GM21528 (cell line): Measurements from ENCODE around the gene INTS3.
A peak's percentile ranks its signal among the peaks of the same experiment; 100 is the strongest.
"Not testable (repeated sequence)": the region's sequence is repeated elsewhere in the genome, so short reads cannot be mapped to it uniquely, and the experiment has no call there.

Experiments used
- ATAC-seq: cut with Tn5 transposase; IDR thresholded peaks from one replicate; pipeline ENCODE4 v1.9.1; 2021; ENCODE audit warnings: mild to moderate bottlenecking, moderate library complexity; ENCODE audit not compliant: unreplicated experiment, low FRiP score

The INTS3 gene

GRCh38 chr1:153775458-153776327, 47.8 kb downstream of the INTS3 start:
- ATAC-seq = peak; percentile 55

- ATAC-seq = no peak
Observed at GRCh38 chr1:153776352-153776751, 48.5 kb downstream of the INTS3 start.

- no peak for ATAC-seq
Observed at GRCh38 chr1:153776845-153777370, 49.1 kb downstream of the INTS3 start.

- no peak for ATAC-seq
Observed at GRCh38 chr1:153777648-153778047, 49.8 kb downstream of the INTS3 start.

- no peak for ATAC-seq
Observed at GRCh38 chr1:153778051-153778823, 50.4 kb downstream of the INTS3 start.

GRCh38 chr1:153778824-153779519, 51.1 kb downstream of the INTS3 start:
- no peak for ATAC-seq

GRCh38 chr1:153779781-153780541, 52.1 kb downstream of the INTS3 start:
- no peak for ATAC-seq

GRCh38 chr1:153780551-153780950, 52.7 kb downstream of the INTS3 start:
- no peak for ATAC-seq

GRCh38 chr1:153782648-153783047, 54.8 kb downstream of the INTS3 start:
- not testable (repeated sequence) for ATAC-seq

- peak; percentile 77 for ATAC-seq
Observed at GRCh38 chr1:153783233-153784190, 55.7 kb downstream of the INTS3 start.

GRCh38 chr1:153786038-153786790, 58.4 kb downstream of the INTS3 start:
- no peak for ATAC-seq

GRCh38 chr1:153789478-153790034, 61.7 kb downstream of the INTS3 start:
- no peak for ATAC-seq

GRCh38 chr1:153790313-153790965, 62.6 kb downstream of the INTS3 start:
- no peak for ATAC-seq

- ATAC-seq = peak; percentile 80
Observed at GRCh38 chr1:153790966-153791647, 63.3 kb downstream of the INTS3 start.

- no peak for ATAC-seq
Observed at GRCh38 chr1:153791648-153792253, 63.9 kb downstream of the INTS3 start.

GRCh38 chr1:153792631-153793041, 64.8 kb downstream of the INTS3 start:
- ATAC-seq = no peak
